GM12878 (cell line): ENCODE measurements around the gene RASGRF2.

Source experiments
- CEBPB ChIP-seq, 2 experiments: fragments of 150-350 bp in 1 of 2; IDR thresholded peaks; 2 replicates each; pipeline ENCODE4 v1.6.1; 2012 to 2014; ENCODE audit warnings: low read depth in 2 of 2, low read length in 2 of 2, borderline replicate concordance in 1 of 2, inconsistent platforms in 1 of 2
- CREB1 ChIP-seq: IDR thresholded peaks from 2 replicates; pipeline ENCODE4 v1.6.1; 2012; ENCODE audit warnings: low read depth, mild to moderate bottlenecking, inconsistent platforms
- CTCF ChIP-seq, 3 experiments: IDR thresholded peaks in 2 of 3; conservative IDR thresholded peaks in 1 of 3; 2 replicates each; pipeline ENCODE4 v1.5.1; 2011; ENCODE audit warnings: low read depth in 3 of 3, low read length in 3 of 3, mild to moderate bottlenecking in 3 of 3, control low read depth in 2 of 3, moderate library complexity in 2 of 3, inconsistent platforms in 1 of 3, mixed read lengths in 1 of 3; ENCODE audit not compliant: control insufficient read depth in 2 of 3, insufficient read depth in 1 of 3; ENCODE audit errors: extremely low read depth in 1 of 3
- ELK1 ChIP-seq: IDR thresholded peaks from 2 replicates; pipeline ENCODE4 v1.6.1; 2012; ENCODE audit warnings: low read depth, low read length, improper control_type of control experiment
- HDAC2 ChIP-seq: fragments of 200-600 bp; sonication (generic); IDR thresholded peaks from 2 replicates; pipeline ENCODE4 v1.6.1; 2017
- MXI1 ChIP-seq: fragments of 150-350 bp; IDR thresholded peaks from 2 replicates; pipeline ENCODE4 v1.6.1; 2011; ENCODE audit warnings: low read depth, mild to moderate bottlenecking, inconsistent platforms, low read length, improper control_type of control experiment
- POLR2A ChIP-seq: IDR thresholded peaks from 2 replicates; pipeline ENCODE4 v1.6.1; 2011; ENCODE audit warnings: low read depth, mild to moderate bottlenecking, low read length
- RB1 ChIP-seq: fragments of 450-650 bp; formaldehyde crosslinking; IDR thresholded peaks from 2 replicates; pipeline ENCODE4 v1.6.1; 2017; ENCODE audit warnings: mild to moderate bottlenecking, borderline replicate concordance
- REST ChIP-seq: IDR thresholded peaks from 2 replicates; pipeline ENCODE4 v1.6.1; 2012; ENCODE audit warnings: mild to moderate bottlenecking, low read depth, low read length
- SREBF2 ChIP-seq: IDR thresholded peaks from 2 replicates; pipeline ENCODE4 v1.6.1; 2012; ENCODE audit warnings: mild to moderate bottlenecking, low read length
- SUPT20H ChIP-seq: IDR thresholded peaks from 2 replicates; pipeline ENCODE4 v1.6.1; 2011; ENCODE audit warnings: low read depth, mild to moderate bottlenecking, low read length, moderate library complexity, borderline replicate concordance; ENCODE audit not compliant: control insufficient read depth
- ZBTB11 ChIP-seq: fragments of 450-650 bp; formaldehyde crosslinking; IDR thresholded peaks from 2 replicates; pipeline ENCODE4 v1.5.0; 2022; ENCODE audit warnings: mild to moderate bottlenecking, missing genetic modification characterization
- TF ChIP-seq, protein P1 (sequence below): IDR thresholded peaks from 2 replicates; pipeline ENCODE4 v1.6.1; 2012; ENCODE audit warnings: low read depth, low read length, improper control_type of control experiment
- TF ChIP-seq, protein P2 (sequence below): fragments of 450-650 bp; IDR thresholded peaks from 2 replicates; pipeline ENCODE4 v1.6.1; 2017; ENCODE audit warnings: mild to moderate bottlenecking, moderate library complexity

DNA sequence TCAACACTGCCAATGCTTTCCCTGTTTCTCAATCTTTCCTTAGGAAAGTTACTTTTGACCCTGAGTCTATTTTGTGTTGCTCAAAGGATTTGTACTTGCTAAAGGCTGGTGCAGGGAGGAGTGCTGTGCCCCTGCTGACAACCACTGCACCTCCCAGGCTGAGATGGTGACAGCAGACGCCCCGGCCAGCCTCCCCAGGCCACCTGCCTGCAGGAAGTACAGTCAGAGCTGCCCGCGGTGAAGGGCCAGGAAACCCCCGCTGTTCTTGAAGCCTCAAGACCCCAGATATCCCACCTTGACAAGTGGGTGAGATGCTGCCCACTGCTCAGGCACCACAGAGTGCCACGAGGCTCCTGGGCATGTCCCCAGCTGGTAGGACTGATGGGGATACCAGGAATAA, 228.8 kb downstream of the RASGRF2 start:
- TF ChIP-seq HDAC2 (no peak), CTCF (IDR thresholded peaks at IDR 0.05 in 2 of 3, conservative IDR thresholded peaks at IDR 0.05 in 1 of 3; ENCODE audit: control insufficient read depth in 2 of 3, extremely low read depth in 1 of 3, insufficient read depth in 1 of 3, low read depth in 3 of 3, low read length in 3 of 3) (no peak), CEBPB (IDR thresholded peaks at IDR 0.05; ENCODE audit: borderline replicate concordance in 1 of 2, low read depth in 2 of 2, low read length in 2 of 2) (no peak), MXI1 (no peak), POLR2A (no peak), REST (no peak), SREBF2 (no peak), ZBTB11 (CRISPR knock-in tag) (no peak), CREB1 (no peak), SUPT20H (no peak), ELK1 (no peak), RB1 (no peak)
- TF ChIP-seq, protein P1, sequence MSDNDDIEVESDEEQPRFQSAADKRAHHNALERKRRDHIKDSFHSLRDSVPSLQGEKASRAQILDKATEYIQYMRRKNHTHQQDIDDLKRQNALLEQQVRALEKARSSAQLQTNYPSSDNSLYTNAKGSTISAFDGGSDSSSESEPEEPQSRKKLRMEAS = no peak
- TF ChIP-seq, protein P2, sequence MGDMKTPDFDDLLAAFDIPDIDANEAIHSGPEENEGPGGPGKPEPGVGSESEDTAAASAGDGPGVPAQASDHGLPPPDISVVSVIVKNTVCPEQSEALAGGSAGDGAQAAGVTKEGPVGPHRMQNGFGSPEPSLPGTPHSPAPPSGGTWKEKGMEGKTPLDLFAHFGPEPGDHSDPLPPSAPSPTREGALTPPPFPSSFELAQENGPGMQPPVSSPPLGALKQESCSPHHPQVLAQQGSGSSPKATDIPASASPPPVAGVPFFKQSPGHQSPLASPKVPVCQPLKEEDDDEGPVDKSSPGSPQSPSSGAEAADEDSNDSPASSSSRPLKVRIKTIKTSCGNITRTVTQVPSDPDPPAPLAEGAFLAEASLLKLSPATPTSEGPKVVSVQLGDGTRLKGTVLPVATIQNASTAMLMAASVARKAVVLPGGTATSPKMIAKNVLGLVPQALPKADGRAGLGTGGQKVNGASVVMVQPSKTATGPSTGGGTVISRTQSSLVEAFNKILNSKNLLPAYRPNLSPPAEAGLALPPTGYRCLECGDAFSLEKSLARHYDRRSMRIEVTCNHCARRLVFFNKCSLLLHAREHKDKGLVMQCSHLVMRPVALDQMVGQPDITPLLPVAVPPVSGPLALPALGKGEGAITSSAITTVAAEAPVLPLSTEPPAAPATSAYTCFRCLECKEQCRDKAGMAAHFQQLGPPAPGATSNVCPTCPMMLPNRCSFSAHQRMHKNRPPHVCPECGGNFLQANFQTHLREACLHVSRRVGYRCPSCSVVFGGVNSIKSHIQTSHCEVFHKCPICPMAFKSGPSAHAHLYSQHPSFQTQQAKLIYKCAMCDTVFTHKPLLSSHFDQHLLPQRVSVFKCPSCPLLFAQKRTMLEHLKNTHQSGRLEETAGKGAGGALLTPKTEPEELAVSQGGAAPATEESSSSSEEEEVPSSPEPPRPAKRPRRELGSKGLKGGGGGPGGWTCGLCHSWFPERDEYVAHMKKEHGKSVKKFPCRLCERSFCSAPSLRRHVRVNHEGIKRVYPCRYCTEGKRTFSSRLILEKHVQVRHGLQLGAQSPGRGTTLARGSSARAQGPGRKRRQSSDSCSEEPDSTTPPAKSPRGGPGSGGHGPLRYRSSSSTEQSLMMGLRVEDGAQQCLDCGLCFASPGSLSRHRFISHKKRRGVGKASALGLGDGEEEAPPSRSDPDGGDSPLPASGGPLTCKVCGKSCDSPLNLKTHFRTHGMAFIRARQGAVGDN = no peak
